ENCODE measurements around the gene RAX2.
"Not testable (repeated sequence)": the region's sequence is repeated elsewhere in the genome, so short reads cannot be mapped to it uniquely, and the experiment has no call there.

Gene RAX2

GRCh38 chr19:3760871-3761361 is 11.1 kb downstream of the RAX2 start:
- no peak for DNase-seq (ENCODE audit: low spot score)

DNA sequence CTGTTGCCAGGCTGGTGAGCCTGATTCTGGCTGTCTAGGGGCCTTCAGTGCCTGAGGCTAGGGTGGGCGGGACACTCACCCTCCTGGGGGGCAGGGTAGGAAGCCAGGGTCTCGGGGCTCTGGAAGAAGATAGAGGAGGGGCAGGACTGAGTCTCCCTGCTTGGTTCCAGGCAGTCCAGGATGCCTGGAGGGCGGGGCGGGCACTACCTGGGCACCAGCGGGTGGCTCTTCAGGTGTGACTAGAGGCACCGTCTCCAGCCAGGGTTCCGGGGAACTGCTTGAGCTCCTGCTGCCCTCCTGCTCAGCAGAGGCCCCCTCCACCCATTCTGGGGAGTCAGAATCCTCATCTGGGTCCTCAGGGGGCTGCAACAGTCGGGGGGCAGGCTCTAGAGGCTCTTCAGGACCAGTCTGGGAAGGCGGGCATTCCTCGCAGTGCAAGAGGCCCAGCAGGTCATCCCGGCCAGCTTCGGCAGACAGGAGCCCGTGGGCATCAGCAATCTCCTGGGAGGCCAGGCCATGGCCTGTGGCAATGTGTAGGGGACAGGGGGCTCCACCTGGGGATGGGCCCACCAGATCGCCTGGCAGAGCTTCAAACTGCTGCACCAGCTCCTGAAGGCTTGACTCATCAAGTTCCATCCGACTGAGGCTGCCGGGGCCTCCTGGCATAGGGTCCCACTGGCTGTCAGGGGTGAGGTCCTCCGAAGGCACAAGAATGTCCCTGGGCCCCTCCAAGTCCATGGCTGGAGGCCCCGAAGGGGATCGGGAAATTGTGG is 12.4 kb downstream of the RAX2 start:
- DNase-seq (ENCODE audit: low spot score), result no peak

- not testable (repeated sequence) for DNase-seq (ENCODE audit: low spot score)
Observed at GRCh38 chr19:3758297-3758696, 13.7 kb downstream of the RAX2 start.

DNA sequence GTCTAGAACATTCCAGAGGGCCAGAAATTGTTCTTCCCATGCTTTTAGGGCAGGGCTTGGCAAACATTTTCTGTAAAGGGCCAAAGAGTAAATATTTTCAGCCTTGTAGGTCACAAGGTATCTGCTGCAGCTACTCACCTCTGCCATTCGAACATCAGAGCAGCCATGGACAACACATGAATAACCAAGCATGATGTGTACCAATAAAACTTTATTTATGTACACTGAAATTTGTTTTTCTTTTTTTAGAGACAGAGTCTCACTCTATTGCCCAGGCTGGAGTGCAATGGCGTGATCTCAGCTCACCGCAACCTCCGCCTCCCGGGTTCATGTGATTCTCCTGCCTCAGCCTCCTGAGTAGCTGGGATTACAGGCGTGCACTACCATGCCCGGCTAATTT is 14.3 kb downstream of the RAX2 start:
- not testable (repeated sequence) for DNase-seq (ENCODE audit: low spot score)

DNA sequence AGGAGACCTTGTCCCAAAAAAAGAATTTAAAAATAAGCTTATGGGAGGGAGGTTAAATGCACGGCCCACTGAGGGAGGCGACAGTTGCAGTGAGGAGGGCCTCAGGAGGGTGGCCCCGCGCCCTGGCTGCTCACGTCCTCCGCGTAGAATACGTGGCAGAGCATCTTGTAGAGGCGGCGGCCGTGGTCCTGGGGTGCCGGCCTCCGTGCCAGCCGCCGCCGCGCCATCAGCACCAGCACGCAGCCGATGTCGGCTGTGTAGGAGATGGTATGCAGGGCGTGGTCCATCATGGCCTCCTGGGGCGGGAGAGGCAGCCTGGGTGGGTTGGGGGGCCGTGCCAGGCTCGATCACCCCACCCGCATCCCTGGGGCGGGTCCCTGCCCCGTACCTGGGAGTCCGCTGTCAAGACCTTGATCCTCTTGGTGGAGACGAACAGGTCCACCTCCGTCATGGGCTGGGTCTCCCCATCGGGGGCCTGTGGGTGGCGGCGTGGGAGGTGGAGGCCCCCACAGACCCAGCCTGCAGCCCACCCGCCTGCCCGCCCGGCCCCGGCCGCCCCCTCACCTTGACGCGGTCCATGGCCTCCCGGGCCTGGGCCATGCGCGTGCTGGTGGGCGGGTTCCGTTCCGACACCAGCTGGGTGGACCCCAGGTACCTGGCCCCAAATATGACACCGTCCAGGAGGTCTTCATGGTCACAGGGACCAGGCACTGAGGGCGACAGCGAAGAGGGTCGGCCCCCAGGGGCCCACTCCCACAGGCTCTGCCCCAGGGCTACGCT is 18.2 kb downstream of the RAX2 start:
- DNase-seq (ENCODE audit: low spot score), result no peak

- no peak for DNase-seq (ENCODE audit: low spot score)
Observed at GRCh38 chr19:3752492-3752891, 19.5 kb downstream of the RAX2 start.

DNA sequence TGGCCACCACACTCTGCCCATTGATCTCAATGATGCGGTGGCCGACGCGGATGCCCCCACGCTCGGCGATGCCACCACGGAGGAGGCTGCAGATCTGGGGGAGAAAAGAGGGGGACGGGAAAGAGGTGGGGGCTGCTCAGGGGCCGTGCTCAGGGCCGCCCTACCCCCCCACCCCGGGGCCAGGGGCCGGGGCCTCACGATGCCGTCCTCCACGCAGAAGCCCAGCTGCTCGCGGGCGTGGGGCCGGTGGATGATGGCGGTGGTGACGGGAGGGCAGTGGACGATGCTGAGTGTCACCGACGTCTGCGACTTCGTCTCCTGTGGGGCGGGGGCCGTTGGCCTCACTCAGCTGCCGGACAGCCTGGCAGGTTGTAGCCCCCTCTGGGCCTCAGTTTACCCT is 20.8 kb downstream of the RAX2 start:
- DNase-seq (ENCODE audit: low spot score), result no peak

- no peak for DNase-seq (ENCODE audit: low spot score)
Observed at GRCh38 chr19:3750211-3750610, 21.8 kb downstream of the RAX2 start.

GRCh38 chr19:3748965-3749364 is 23.1 kb downstream of the RAX2 start:
- DNase-seq (ENCODE audit: low spot score), result no peak

DNA sequence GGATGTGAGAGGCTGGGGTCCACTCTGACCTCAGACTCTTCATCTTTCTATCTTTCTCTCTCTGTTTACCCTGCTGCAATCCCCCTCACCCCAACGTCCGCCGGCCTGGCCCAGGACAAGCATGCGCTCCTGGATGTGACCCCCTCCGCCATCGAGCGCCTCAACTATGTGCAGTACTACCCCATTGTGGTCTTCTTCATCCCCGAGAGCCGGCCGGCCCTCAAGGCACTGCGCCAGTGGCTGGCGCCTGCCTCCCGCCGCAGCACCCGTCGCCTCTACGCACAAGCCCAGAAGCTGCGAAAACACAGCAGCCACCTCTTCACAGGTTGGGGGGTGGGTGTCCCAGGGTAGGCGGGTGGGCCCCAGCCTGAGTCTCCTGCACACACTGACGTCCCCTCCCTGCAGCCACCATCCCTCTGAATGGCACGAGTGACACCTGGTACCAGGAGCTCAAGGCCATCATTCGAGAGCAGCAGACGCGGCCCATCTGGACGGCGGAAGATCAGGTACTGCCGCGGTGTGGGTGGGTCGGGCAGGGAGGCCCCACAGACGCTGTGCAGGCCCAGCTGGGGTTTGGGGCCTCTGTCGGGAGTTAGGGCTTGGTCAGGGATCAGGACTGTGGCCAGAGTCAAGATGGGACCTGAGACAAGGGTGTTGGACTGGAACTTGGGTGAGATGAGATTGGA is 25.5 kb downstream of the RAX2 start:
- DNase-seq (ENCODE audit: low spot score), result no peak

- no peak for DNase-seq (ENCODE audit: low spot score)
Observed at GRCh38 chr19:3745363-3746045, 26.5 kb downstream of the RAX2 start.

- no peak for DNase-seq (ENCODE audit: low spot score)
Observed at GRCh38 chr19:3743486-3743885, 28.5 kb downstream of the RAX2 start.

- DNase-seq (ENCODE audit: low spot score), result peak; percentile 35
Observed at GRCh38 chr19:3740431-3740830, 31.6 kb downstream of the RAX2 start.

GRCh38 chr19:3738477-3739220 is 33.4 kb downstream of the RAX2 start:
- DNase-seq (ENCODE audit: low spot score), result no peak

- no peak for DNase-seq (ENCODE audit: low spot score)
Observed at GRCh38 chr19:3737487-3738205, 34.4 kb downstream of the RAX2 start.

DNA sequence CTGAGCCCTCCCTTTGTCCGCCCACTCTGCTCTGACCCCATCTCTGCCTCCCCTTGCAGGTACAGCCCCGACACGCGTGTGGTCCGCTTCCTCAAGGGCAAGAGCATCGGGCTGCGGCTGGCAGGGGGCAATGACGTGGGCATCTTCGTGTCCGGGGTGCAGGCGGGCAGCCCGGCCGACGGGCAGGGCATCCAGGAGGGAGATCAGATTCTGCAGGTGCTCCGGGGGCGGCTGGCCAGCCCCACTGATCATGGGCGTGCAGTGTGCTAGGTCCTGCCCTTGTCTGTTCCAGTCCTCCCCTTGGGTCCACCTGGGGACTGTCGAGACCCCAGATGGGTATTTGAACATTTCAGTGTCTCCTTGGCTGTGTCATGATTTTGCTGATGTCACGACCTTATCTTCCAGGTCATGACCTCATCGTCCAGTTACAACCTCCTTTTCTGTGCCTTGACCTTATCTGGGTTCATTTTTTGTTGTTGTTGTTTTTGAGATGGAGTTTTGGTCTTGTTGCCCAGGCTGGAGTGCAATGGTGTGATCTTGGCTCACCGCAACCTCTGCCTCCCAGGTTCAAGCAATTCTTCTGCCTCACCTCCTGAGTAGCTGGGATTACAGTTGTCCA is 35.8 kb downstream of the RAX2 start:
- DNase-seq (ENCODE audit: low spot score), result no peak

DNA sequence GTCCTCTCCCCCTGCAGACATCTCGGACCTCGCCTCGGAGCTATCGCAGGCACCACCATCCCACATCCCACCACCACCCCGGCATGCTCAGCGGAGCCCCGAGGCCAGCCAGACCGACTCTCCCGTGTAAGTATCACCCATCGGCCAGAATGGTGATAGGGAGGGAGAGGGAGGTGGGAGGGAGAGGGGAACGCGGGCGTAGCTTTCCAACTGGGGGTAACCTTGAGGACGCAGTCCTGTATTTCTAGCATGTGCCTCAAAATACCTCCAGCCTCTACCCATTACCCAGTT is 37.8 kb downstream of the RAX2 start:
- DNase-seq (ENCODE audit: low spot score), result no peak

DNA sequence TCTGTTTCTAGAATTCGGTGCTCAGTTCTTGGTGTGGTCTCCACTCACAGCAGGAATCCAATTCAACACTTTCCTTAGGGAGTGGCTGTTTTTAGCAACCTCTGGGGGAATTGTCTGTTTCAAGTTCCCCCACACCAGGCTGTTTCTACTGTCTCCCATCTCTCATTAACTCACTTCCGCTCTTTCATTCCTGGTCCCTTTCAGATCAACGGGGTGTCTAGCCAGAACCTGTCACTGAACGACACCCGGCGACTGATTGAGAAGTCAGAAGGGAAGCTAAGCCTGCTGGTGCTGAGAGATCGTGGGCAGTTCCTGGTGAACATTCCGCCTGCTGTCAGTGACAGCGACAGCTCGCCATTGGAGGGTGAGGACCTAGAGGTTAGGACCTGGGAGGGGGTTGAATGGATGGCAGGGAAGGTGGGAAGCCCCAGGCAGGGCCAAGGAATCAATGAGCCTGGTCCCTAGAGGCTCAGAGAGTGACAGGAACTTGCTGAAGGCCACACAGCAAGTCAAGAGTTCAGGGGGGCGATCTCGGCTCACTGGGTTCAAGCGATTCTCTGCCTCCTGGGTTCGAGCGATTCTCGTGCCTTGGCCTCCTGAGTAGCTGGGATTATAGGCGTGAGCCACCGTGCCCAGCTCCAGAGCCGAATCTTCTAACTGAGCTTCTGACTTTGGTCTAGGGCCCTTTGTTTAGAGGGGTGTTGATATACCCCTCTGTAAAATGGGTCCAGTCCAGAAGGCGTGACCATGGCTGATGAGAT is 38.3 kb downstream of the RAX2 start:
- DNase-seq (ENCODE audit: low spot score), result no peak

DNA sequence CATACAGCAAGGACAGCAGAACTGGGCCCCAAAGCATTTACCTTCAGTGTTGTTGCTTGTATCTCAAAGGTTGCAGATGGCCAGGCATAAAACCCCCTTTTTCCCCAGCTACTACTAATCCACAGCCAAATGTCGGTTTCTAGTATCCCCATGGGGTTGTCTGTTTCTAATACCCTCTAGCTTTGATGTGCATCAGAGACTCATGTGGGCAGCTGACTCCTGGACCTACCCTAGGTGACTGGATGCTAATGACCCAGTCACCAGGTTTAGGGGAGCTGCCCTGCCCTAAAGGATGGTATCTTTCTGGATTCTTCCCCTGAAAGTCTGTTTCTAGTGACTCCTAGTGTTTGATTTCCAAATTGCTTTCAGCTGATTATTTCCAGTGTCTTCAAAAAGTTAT is 39.9 kb downstream of the RAX2 start:
- no peak for DNase-seq (ENCODE audit: low spot score)

DNA sequence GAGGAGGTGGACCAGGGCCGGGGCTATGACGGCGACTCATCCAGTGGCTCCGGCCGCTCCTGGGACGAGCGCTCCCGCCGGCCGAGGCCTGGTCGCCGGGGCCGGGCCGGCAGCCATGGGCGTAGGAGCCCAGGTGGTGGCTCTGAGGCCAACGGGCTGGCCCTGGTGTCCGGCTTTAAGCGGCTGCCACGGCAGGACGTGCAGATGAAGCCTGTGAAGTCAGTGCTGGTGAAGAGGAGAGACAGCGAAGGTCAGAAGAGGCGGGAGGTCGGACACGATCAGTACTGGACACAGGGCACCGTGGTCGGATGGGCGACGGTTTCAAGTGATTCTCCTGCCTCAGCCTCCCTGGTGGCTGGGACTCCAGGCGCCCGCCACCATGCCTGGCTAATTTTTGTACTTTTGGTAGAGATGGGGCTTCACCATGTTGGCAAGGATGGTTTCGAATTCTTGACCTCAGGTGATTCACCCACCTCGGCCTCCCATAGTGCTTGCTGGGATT is 41.5 kb downstream of the RAX2 start:
- DNase-seq (ENCODE audit: low spot score), result no peak

Measured in D341Med (cell line).